Endothelial cell of umbilical vein (primary cell): ENCODE results near the gene TAF8. TPM values are rescaled to one million over a fixed set of nuclear protein-coding genes. Genes with fewer than 3 reads are reported as not detected.

Source experiments
- BruUV-seq: library from RNA; stranded (reverse); fragments of 400-500 nt; replicated peaks from 2 replicates; lab custom pipeline; 2021; lab: Mats Ljungman, UMichigan
- CTCF ChIA-PET: fragments of 300-600, 350-600 bp; sonication (Branson Sonifier 250); formaldehyde crosslinking; loops from one replicate; lab custom pipeline; 2021; ENCODE audit warnings: antibody characterized with exemption, inconsistent platforms; lab: Charles Lee
- POLR2A ChIA-PET: fragments of 300-600, 350-600 bp; sonication (Branson Sonifier 250); formaldehyde crosslinking; loops from one replicate; lab custom pipeline; 2021; ENCODE audit warnings: antibody characterized with exemption, inconsistent platforms; lab: Charles Lee
- DNase-seq: peaks from one replicate; pipeline ENCODE4 v3.0.0-alpha.2; 2011; ENCODE audit warnings: low read depth, low spot score
- FAIRE-seq: peaks from 2 replicates; lab custom pipeline; 2011; peaks lifted over from hg19 to GRCh38; lab: Jason Lieb, UNC
- H2AFZ ChIP-seq: 2 replicates; pipeline ENCODE4 v1.6.0; 2012; ENCODE audit warnings: low read depth, low read length, control low read depth, inconsistent platforms
- H3K27ac ChIP-seq: 2 replicates; pipeline ENCODE4 v1.5.1; 2011; ENCODE audit warnings: low read depth, mild to moderate bottlenecking, control low read depth, low read length, moderate library complexity; ENCODE audit not compliant: insufficient read depth
- H3K27me3 ChIP-seq, 2 experiments: 2 replicates each; pipeline versions ENCODE4 v1.6.0 to v1.6.1; 2011; ENCODE audit warnings: low read length in 2 of 2, mixed read lengths in 1 of 2; ENCODE audit not compliant: control insufficient read depth in 2 of 2, insufficient read depth in 2 of 2
- H3K36me3 ChIP-seq, 2 experiments: 2 replicates in 1 of 2; 3 replicates in 1 of 2; pipeline ENCODE4 v1.5.1; 2011; ENCODE audit warnings: low read length in 2 of 2, mild to moderate bottlenecking in 1 of 2, moderate library complexity in 1 of 2; ENCODE audit not compliant: control insufficient read depth in 2 of 2, insufficient read depth in 2 of 2; ENCODE audit errors: extremely low read depth in 1 of 2
- H3K4me1 ChIP-seq: 3 replicates; pipeline ENCODE4 v1.5.1; 2011; ENCODE audit warnings: mild to moderate bottlenecking, low read length; ENCODE audit not compliant: control insufficient read depth, insufficient read depth; ENCODE audit errors: extremely low read depth
- H3K4me2 ChIP-seq: 2 replicates; pipeline ENCODE4 v1.6.1; 2011; ENCODE audit warnings: low read length, control low read depth, mixed read lengths; ENCODE audit not compliant: insufficient read depth
- H3K4me3 ChIP-seq, 3 experiments: fragments of 200-600 bp in 1 of 3; sonication (generic), shearing (Covaris generic) in 1 of 3; replicated peaks in 1 of 3; 2 replicates each; pipeline ENCODE4 v1.5.1; 2011 to 2016; ENCODE audit warnings: control low read depth in 3 of 3, low read length in 3 of 3, mild to moderate bottlenecking in 2 of 3, inconsistent platforms in 1 of 3, low read depth in 1 of 3, moderate library complexity in 1 of 3; ENCODE audit not compliant: insufficient read depth in 1 of 3
- H3K79me2 ChIP-seq: 2 replicates; pipeline ENCODE4 v1.6.0; 2012; ENCODE audit warnings: low read length, inconsistent platforms; ENCODE audit not compliant: control insufficient read depth, insufficient read depth
- H3K9ac ChIP-seq: replicated peaks from 2 replicates; pipeline ENCODE3; 2011; ENCODE audit warnings: low read length, control low read depth; ENCODE audit not compliant: insufficient read depth; ENCODE audit errors: extremely low read depth
- H3K9me1 ChIP-seq: replicated peaks from 3 replicates; pipeline ENCODE4 v1.6.0; 2011; ENCODE audit warnings: mild to moderate bottlenecking, low read length; ENCODE audit not compliant: control insufficient read depth, insufficient read depth; ENCODE audit errors: extremely low read depth
- H3K9me3 ChIP-seq: replicated peaks from 2 replicates; pipeline ENCODE4 v1.5.1; 2012; ENCODE audit warnings: low read length, inconsistent platforms; ENCODE audit not compliant: control insufficient read depth, insufficient read depth
- H4K20me1 ChIP-seq: replicated peaks from 2 replicates; pipeline ENCODE3; 2011; ENCODE audit warnings: mild to moderate bottlenecking, low read length; ENCODE audit not compliant: control insufficient read depth, insufficient read depth; ENCODE audit errors: extremely low read depth
- EZH2 ChIP-seq: IDR thresholded peaks from 2 replicates; pipeline ENCODE4 v1.6.1; 2012; ENCODE audit warnings: borderline replicate concordance, low read depth, mild to moderate bottlenecking, moderate library complexity, low read length, inconsistent platforms; ENCODE audit not compliant: severe bottlenecking
- FOS ChIP-seq: IDR thresholded peaks from 2 replicates; pipeline ENCODE4 v1.6.1; 2011; ENCODE audit warnings: mild to moderate bottlenecking, low read length, moderate library complexity, borderline replicate concordance; ENCODE audit not compliant: insufficient read depth
- GATA2 ChIP-seq: IDR thresholded peaks from 2 replicates; pipeline ENCODE4 v1.7.0; 2011; ENCODE audit warnings: low read depth, mild to moderate bottlenecking, moderate library complexity, mixed read lengths, low read length; ENCODE audit not compliant: insufficient read length, insufficient read depth
- JUN ChIP-seq: IDR thresholded peaks from 2 replicates; pipeline ENCODE4 v1.6.1; 2011; ENCODE audit warnings: borderline replicate concordance, low read depth; ENCODE audit not compliant: insufficient read length, insufficient read depth
- MAX ChIP-seq: IDR thresholded peaks from 2 replicates; pipeline ENCODE4 v1.6.1; 2011; ENCODE audit not compliant: insufficient read depth, insufficient read length
- MYC ChIP-seq: IDR thresholded peaks from one replicate; pipeline ENCODE4 v1.6.1; 2011; ENCODE audit warnings: mild to moderate bottlenecking, low read depth, low read length
- POLR2A ChIP-seq: IDR thresholded peaks from 2 replicates; pipeline ENCODE4 v1.6.1; 2012; ENCODE audit warnings: low read depth, mild to moderate bottlenecking, control low read depth, low read length
- POLR2AphosphoS5 ChIP-seq: IDR thresholded peaks from 2 replicates; pipeline ENCODE4 v1.6.1; 2012; ENCODE audit warnings: low read depth, mild to moderate bottlenecking, control low read depth, low read length, moderate library complexity; ENCODE audit not compliant: insufficient read depth
- dilution Hi-C: fragments of 300-500 bp; cut with MboI; formaldehyde crosslinking; loops from one replicate; pipeline ENCODE4 v1.15.0; 2019; ENCODE audit warnings: low sequenced_read_pairs; ENCODE audit not compliant: extremely low pct_ligation_motif_present
- intact Hi-C: fragments of 100-400 bp; cut with micrococcal nuclease; formaldehyde crosslinking; loops from one replicate; pipeline ENCODE4 v1.10.0; 2022
- polyA plus RNA-seq, 4 experiments: library from polyadenylated mRNA; depleted of rRNA in 3 of 4; stranded (reverse) in 3 of 4; unstranded in 1 of 4; fragments of >200 nt; gene quantifications; 2 replicates each; pipeline versions ENCODE4 v1.2.1 to v1.2.3, GENCODE V29; 2011 to 2012; ENCODE audit warnings: missing spikeins in 1 of 4
- total RNA-seq: library from RNA; stranded (reverse); gene quantifications from 2 replicates; pipeline ENCODE4 v1.2.3, GENCODE V29; 2021
- TF ChIP-seq, protein P1 (sequence below), 2 donors: IDR thresholded peaks; 1 replicate in 1 of 2; 2 replicates in 1 of 2; pipeline ENCODE4 v1.5.1; 2011; ENCODE audit warnings: low read length in 2 of 2, mild to moderate bottlenecking in 2 of 2, moderate library complexity in 2 of 2, control low read depth in 1 of 2, inconsistent platforms in 1 of 2, low read depth in 1 of 2; ENCODE audit not compliant: insufficient read depth in 1 of 2; ENCODE audit errors: extremely low read depth in 1 of 2

Gene TAF8
- total and polyA plus RNA-seq, 2 donors (not counting 3 experiments of a cell fraction or from before 2014, with no cell fraction given): 32.9 to 45.4 TPM

DNA sequence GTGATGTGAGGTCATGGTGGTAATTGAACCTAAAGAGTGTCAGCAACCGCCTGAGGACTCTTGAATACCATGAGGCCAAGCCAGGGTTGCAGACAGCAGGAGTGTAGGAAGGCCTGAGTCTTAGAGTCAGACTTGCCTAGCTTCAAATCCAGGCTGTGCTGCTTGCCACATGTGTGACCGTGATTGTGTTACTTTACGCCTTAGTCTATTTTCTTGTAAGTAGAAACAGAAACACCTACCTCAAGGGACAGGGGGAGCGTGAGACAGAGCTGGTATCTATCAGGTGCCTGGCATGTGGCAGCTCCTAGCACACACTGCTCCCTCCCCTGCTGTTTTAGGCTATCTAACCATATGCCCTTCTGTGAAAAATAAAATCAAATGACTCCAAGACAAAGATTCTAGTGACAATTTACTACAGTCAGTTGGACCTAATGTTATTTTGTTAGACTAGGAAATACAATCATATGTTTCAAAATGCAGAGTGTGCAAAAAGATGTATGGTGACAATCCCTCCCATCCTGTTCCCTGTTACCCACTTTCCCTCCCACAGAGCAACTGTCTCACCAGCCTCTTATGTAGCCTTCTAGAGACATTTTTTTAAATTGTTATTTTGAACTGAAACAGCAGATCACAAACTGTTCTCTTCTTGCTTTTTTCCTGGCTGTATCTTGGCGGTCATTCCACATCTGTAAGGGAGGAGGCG is 21.7 kb downstream of the TAF8 start:
- Histone ChIP-seq H3K9ac (no peak overlapping the region), H3K27me3 (no peaks in the 10 kb centered on the region), H3K27ac (no peak overlapping the region), H3K9me1 (no peaks in the 10 kb centered on the region), H3K79me2 (no peaks in the 10 kb centered on the region), H2AFZ (no peak overlapping the region), H3K4me1 (no peaks in the 10 kb centered on the region), H3K9me3 (no peaks in the 10 kb centered on the region), H3K4me2 (no peak overlapping the region), H4K20me1 (peaks cover 3% of the 10 kb centered on the region), H3K36me3 (peaks cover 0 to 33% of the 10 kb centered on the region in 2 experiments), H3K4me3 (no peak overlapping the region)
- DNase-seq (no peak), FAIRE-seq (peak; percentile 37)
- TF ChIP-seq GATA2 (no peak), POLR2A (no peak), MYC (no peak), POLR2AphosphoS5 (no peak), MAX (no peak), EZH2 (no peak), FOS (no peak), JUN (no peak)
- TF ChIP-seq, protein P1, sequence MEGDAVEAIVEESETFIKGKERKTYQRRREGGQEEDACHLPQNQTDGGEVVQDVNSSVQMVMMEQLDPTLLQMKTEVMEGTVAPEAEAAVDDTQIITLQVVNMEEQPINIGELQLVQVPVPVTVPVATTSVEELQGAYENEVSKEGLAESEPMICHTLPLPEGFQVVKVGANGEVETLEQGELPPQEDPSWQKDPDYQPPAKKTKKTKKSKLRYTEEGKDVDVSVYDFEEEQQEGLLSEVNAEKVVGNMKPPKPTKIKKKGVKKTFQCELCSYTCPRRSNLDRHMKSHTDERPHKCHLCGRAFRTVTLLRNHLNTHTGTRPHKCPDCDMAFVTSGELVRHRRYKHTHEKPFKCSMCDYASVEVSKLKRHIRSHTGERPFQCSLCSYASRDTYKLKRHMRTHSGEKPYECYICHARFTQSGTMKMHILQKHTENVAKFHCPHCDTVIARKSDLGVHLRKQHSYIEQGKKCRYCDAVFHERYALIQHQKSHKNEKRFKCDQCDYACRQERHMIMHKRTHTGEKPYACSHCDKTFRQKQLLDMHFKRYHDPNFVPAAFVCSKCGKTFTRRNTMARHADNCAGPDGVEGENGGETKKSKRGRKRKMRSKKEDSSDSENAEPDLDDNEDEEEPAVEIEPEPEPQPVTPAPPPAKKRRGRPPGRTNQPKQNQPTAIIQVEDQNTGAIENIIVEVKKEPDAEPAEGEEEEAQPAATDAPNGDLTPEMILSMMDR (IDR thresholded peaks at IDR 0.05; ENCODE audit: extremely low read depth in 1 of 2, insufficient read depth in 1 of 2, low read depth in 1 of 2, low read length in 2 of 2): no peak
- dilution Hi-C loops (no loop called here), intact Hi-C loops (no loop called here)
- BruUV-seq: no TSS peak
- ChIA-PET CTCF (interaction anchor here (1.0 to 4.0 kb wide), 3 partner anchors 28 to 143 kb away, joined by 4 to 32 read pairs (median 23); no protein-coding TSS in a partner anchor), POLR2A (interaction anchor here (0.7 kb wide), 1 partner anchor 61 kb away, joined by 4 read pairs; no protein-coding TSS in a partner anchor)
